SK-N-SH treated with all-trans-retinoic acid at 6 μM for 48 hours (cell line): ENCODE results near the gene EFL1.

ENCODE experiments used
- ARNTL ChIP-seq: fragments of 450-650 bp; formaldehyde crosslinking; IDR thresholded peaks from 2 replicates; pipeline ENCODE4 v1.5.0; 2020; ENCODE audit warnings: low read depth, mild to moderate bottlenecking, moderate library complexity, borderline replicate concordance
- CREB5 ChIP-seq: fragments of 250-450 bp; sonication (Bioruptor Pico); IDR thresholded peaks from 2 replicates; pipeline ENCODE4 v1.5.1; 2020; ENCODE audit warnings: low read depth, mild to moderate bottlenecking, moderate library complexity
- ESRRG ChIP-seq: fragments of 250-450 bp; sonication (Bioruptor Pico); IDR thresholded peaks from 2 replicates; pipeline ENCODE4 v1.6.1; 2021; ENCODE audit warnings: mild to moderate bottlenecking
- GLIS3 ChIP-seq: fragments of 250-450 bp; sonication (Bioruptor Pico); IDR thresholded peaks from 2 replicates; pipeline ENCODE4 v1.5.0; 2020; ENCODE audit warnings: mild to moderate bottlenecking, moderate library complexity
- ISL1 ChIP-seq: fragments of 250-450 bp; sonication (Bioruptor Pico); IDR thresholded peaks from 2 replicates; pipeline ENCODE4 v2.1.2; 2022; ENCODE audit warnings: mild to moderate bottlenecking, moderate library complexity
- TCF4 ChIP-seq: fragments of 250-450 bp; sonication (Bioruptor Pico); IDR thresholded peaks from 2 replicates; pipeline ENCODE4 v1.8.0; 2021; ENCODE audit warnings: mild to moderate bottlenecking, moderate library complexity, borderline replicate concordance
- ZC3H10 ChIP-seq: fragments of 250-450 bp; sonication (Bioruptor Pico); IDR thresholded peaks from 2 replicates; pipeline ENCODE4 v1.5.1; 2021; ENCODE audit warnings: mild to moderate bottlenecking, moderate library complexity
- ZNF70 ChIP-seq: fragments of 450-650 bp; formaldehyde crosslinking; IDR thresholded peaks from 2 replicates; pipeline ENCODE4 v1.5.0; 2020; ENCODE audit warnings: mild to moderate bottlenecking, moderate library complexity
- ZNF8 ChIP-seq: fragments of 450-650 bp; formaldehyde crosslinking; IDR thresholded peaks from 2 replicates; pipeline ENCODE4 v1.5.0; 2020; ENCODE audit warnings: mild to moderate bottlenecking, moderate library complexity

GRCh38 chr15:82305621-82306048, 43.1 kb upstream of the EFL1 start:
- no peak for TF ChIP-seq CREB5 (CRISPR knock-in tag)
- no peak for TF ChIP-seq ARNTL (CRISPR knock-in tag)
- no peak for TF ChIP-seq ZNF70 (CRISPR knock-in tag)
- no peak for TF ChIP-seq ESRRG (CRISPR knock-in tag)
- TF ChIP-seq ZNF8 (CRISPR knock-in tag), result no peak
- TF ChIP-seq TCF4 (CRISPR knock-in tag), result no peak
- TF ChIP-seq ISL1 (CRISPR knock-in tag), result no peak
- no peak for TF ChIP-seq GLIS3 (CRISPR knock-in tag)
- no peak for TF ChIP-seq ZC3H10 (CRISPR knock-in tag)
